ENCODE data around the gene SMOC2. TPM values are rescaled to one million over a fixed set of nuclear protein-coding genes. Genes with fewer than 3 reads are reported as not detected.

SMOC2 gene
- polyA plus RNA-seq, 1 of the 3 experiments (the other 2 are of a cell fraction), result not detected

- TF ChIP-seq REST (IDR thresholded peaks at IDR 0.05; ENCODE audit: low read depth, low read length), result no peak
- no peak for TF ChIP-seq JUND (IDR thresholded peaks at IDR 0.05)
- TF ChIP-seq FOXJ3 (CRISPR knock-in tag; IDR thresholded peaks at IDR 0.05), result no peak
These were observed 54.7 kb downstream of the SMOC2 start (continued) for GRCh38 chr6:168495636-168496035.

- H3K9me2 ChIP-seq, result no peaks in the 10 kb centered on the region
- no peak overlapping the region for H3K27ac ChIP-seq (ENCODE audit: low read depth in 2 of 2, low read length in 1 of 2)
- H4K20me1 ChIP-seq (ENCODE audit: insufficient read depth), result no peaks in the 10 kb centered on the region
- no peak overlapping the region for H3K9ac ChIP-seq
- CTCF ChIA-PET, result no interaction called here
- H3K79me2 ChIP-seq (ENCODE audit: insufficient read depth), result no peaks in the 10 kb centered on the region
- POLR2A ChIA-PET, result no interaction called here
- H2AFZ ChIP-seq (ENCODE audit: low read depth), result no peak overlapping the region
- WGBS (ENCODE audit: low lambda C conversion rate), result 53% methylated on average over 19 of the region's 24 CpGs
- H3K4me3 ChIP-seq (ENCODE audit: low read depth in 2 of 2, low read length in 1 of 2), result no peak overlapping the region
- no peaks in the 10 kb centered on the region for H3K9me3 ChIP-seq
- H3K4me1 ChIP-seq (ENCODE audit: control insufficient read depth in 1 of 2, insufficient read depth in 2 of 2, low read depth in 1 of 2, low read length in 1 of 2), result no peaks in the 10 kb centered on the region; a peak in 1 of 4 replicates
- no peaks in the 10 kb centered on the region for H3K36me3 ChIP-seq (replicated peaks in 1 of 2; ENCODE audit: control insufficient read depth in 1 of 2, insufficient read depth in 2 of 2, low read length in 1 of 2)
- no peaks in the 10 kb centered on the region for H3F3A ChIP-seq (replicated peaks; ENCODE audit: insufficient read depth)
- H3K27me3 ChIP-seq (ENCODE audit: insufficient read depth), result no peaks in the 10 kb centered on the region
- no peak for DNase-seq
- H3K4me2 ChIP-seq, result no peak overlapping the region
- TF ChIP-seq USF1 (IDR thresholded peaks at IDR 0.05; ENCODE audit: borderline replicate concordance, low read depth), result no peak
- TF ChIP-seq MEF2A (IDR thresholded peaks at IDR 0.05; ENCODE audit: borderline replicate concordance, low read depth), result no peak
- TF ChIP-seq MAX (IDR thresholded peaks at IDR 0.05; ENCODE audit: low read depth), result no peak
- TF ChIP-seq NRF1 (IDR thresholded peaks at IDR 0.05; ENCODE audit: low read depth, low read length), result no peak
- no peak for TF ChIP-seq SMC3 (IDR thresholded peaks at IDR 0.05; ENCODE audit: low read depth, low read length)
- TF ChIP-seq GATA2 (CRISPR knock-in tag; IDR thresholded peaks at IDR 0.05), result no peak
- TF ChIP-seq JUND (IDR thresholded peaks at IDR 0.05), result no peak
- TF ChIP-seq POLR2AphosphoS5 (IDR thresholded peaks at IDR 0.05; ENCODE audit: low read depth, low read length), result no peak
- TF ChIP-seq IRF3 (IDR thresholded peaks at IDR 0.05; ENCODE audit: low read depth, low read length), result no peak
- TF ChIP-seq FOXJ3 (CRISPR knock-in tag; IDR thresholded peaks at IDR 0.05), result no peak
- no peak for TF ChIP-seq SIN3A (IDR thresholded peaks at IDR 0.05; ENCODE audit: borderline replicate concordance, low read depth, low read length)
- TF ChIP-seq CHD2 (IDR thresholded peaks at IDR 0.05; ENCODE audit: low read length, partially characterized antibody), result no peak
- TF ChIP-seq RAD21 (IDR thresholded peaks at IDR 0.05; ENCODE audit: low read length), result no peak
- TF ChIP-seq ZBTB33 (IDR thresholded peaks at IDR 0.05; ENCODE audit: borderline replicate concordance, low read depth), result no peak
- TF ChIP-seq RFX5 (IDR thresholded peaks at IDR 0.05; ENCODE audit: low read length), result no peak
- TF ChIP-seq REST (IDR thresholded peaks at IDR 0.05; ENCODE audit: low read depth, low read length), result no peak
- TF ChIP-seq ELF1 (IDR thresholded peaks at IDR 0.05), result no peak
These were observed 55.4 kb downstream of the SMOC2 start for GRCh38 chr6:168496139-168496996.
